Measurements from ENCODE around the gene DIS3. TPM values are rescaled to one million over a fixed set of nuclear protein-coding genes. Genes with fewer than 3 reads are reported as not detected.
"Not testable (repeated sequence)": the region's sequence is repeated elsewhere in the genome, so short reads cannot be mapped to it uniquely, and the experiment has no call there.

The DIS3 gene
- total RNA-seq, 2 donors from 2014 or later: 32.9 to 36.9 TPM

GRCh38 chr13:72728290-72728605 is 53.5 kb downstream of the DIS3 start:
- Histone ChIP-seq H3K27ac (ENCODE audit: low read depth, low read length) (no peak overlapping the region), H3K9ac (ENCODE audit: extremely low read depth, low read length, poor library complexity, severe bottlenecking) (peak overlapping the region; percentile 70), H3K4me1 (ENCODE audit: control insufficient read depth, insufficient read depth, low read length) (no peaks in the 10 kb centered on the region), H3K9me3 (ENCODE audit: control insufficient read depth, low read length) (no peaks in the 10 kb centered on the region), H3K36me3 (ENCODE audit: control insufficient read depth, insufficient read depth, low read length) (peaks cover 24% of the 10 kb centered on the region), H3K27me3 (ENCODE audit: control insufficient read depth, insufficient read depth, low read length, poor library complexity, severe bottlenecking) (no peaks in the 10 kb centered on the region), H3K4me3 (ENCODE audit: low read length) (peak overlapping the region; percentile 98)
- Mint-ChIP-seq H3K4me3 (peak overlapping the region; percentile 87), H3K4me1 (peaks cover 12% of the 10 kb centered on the region), H3K9me3 (no peaks in the 10 kb centered on the region), H3K27me3 (ENCODE audit: insufficient read depth) (no peaks in the 10 kb centered on the region), H3K36me3 (ENCODE audit: low read depth) (peaks cover 30% of the 10 kb centered on the region), H3K27ac (peak overlapping the region; percentile 90)
- DNase-seq: no peak
- WGBS, 2 experiments (ENCODE audit: insufficient coverage in 1 of 2, insufficient read length in 1 of 2): 22 to 40% methylated on average over 1 to 3 of the region's 3 CpGs
- TF ChIP-seq CTCF (conservative IDR thresholded peaks at IDR 0.05): no peak

DNA sequence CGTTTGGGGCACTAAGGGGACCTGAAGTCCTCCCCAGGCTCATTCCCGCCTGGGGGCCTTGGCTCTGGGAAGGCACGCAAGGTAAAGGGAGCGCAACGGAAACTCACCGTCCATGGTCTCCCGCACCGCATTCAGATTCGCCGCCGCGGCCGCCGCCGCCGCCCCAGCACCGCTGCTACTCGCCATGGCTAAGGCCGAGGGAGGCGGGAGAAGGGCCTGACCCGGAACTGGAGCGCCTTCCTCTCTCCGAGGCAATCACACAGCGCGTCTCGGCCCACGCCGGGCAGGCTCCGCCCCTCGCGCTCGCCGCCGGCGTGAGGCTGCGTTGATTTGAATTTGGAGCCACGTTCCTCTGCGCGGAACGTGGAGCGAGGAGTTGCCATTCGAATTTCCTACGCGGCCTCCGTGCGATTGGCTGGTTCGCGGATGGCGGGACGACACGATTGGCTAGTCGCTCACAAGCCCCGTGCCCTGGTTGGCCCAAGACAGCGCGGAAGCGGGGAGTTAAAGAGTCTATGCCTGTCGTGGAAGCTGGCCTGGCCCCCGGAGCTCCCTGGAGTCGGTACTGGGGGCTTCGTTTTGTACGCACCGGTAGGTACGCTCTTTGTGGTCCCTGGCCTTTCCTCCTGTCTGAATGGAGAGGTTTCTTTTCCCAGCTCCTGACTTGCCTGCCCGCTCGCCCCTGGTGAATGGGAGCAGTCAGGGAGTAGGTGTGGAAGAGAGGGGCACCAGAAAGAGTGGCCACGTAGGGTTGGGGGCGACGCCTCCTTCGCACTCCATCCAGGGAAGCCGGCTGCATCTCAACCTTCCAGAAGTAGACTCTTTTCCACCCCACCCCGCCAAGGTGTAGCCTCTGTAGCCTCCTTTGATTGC is 54.0 kb downstream of the DIS3 start, which contains the start of the genes BORA and MZT1:
Gene BORA (plus strand): TSS at position 507 of the 873 bp plus-strand sequence. CDS start 1,018 bp downstream, outside the sequence.
Gene MZT1 (minus strand): TSS at position 213 of the 873 bp plus-strand sequence. CDS start 27 bp downstream, at position 186.
- Mint-ChIP-seq H3K27ac (peak within 1 kb of the TSS; percentile 90), H3K4me3 (peak within 1 kb of the TSS; percentile 87), H3K4me1 (peaks cover 12% of the 10 kb centered on the region), H3K27me3 (ENCODE audit: insufficient read depth) (no peaks in the 10 kb centered on the region), H3K9me3 (no peaks in the 10 kb centered on the region), H3K36me3 (ENCODE audit: low read depth) (peaks cover 29% of the 10 kb centered on the region)
- 0 to 1% methylated on average over 31 to 71 of the region's 71 CpGs for WGBS, 2 experiments (ENCODE audit: insufficient coverage in 1 of 2, insufficient read length in 1 of 2)
- peak within 1 kb of the TSS; percentile 70 for H3K9ac ChIP-seq (ENCODE audit: extremely low read depth, low read length, poor library complexity, severe bottlenecking)
- no peaks in the 10 kb centered on the region for H3K27me3 ChIP-seq (ENCODE audit: control insufficient read depth, insufficient read depth, low read length, poor library complexity, severe bottlenecking)
- H3K4me1 ChIP-seq (ENCODE audit: control insufficient read depth, insufficient read depth, low read length): no peaks in the 10 kb centered on the region
- peak within 1 kb of the TSS; percentile 98 for H3K4me3 ChIP-seq (ENCODE audit: low read length)
- no peak for TF ChIP-seq CTCF (conservative IDR thresholded peaks at IDR 0.05)
- peaks cover 27% of the 10 kb centered on the region for H3K36me3 ChIP-seq (ENCODE audit: control insufficient read depth, insufficient read depth, low read length)
- peak; percentile 98 for DNase-seq
- peak within 1 kb of the TSS; percentile 34 for H3K27ac ChIP-seq (ENCODE audit: low read depth, low read length)
- H3K9me3 ChIP-seq (ENCODE audit: control insufficient read depth, low read length): no peaks in the 10 kb centered on the region

GRCh38 chr13:72726726-72727416 is 54.8 kb downstream of the DIS3 start:
- Mint-ChIP-seq H3K9me3 (no peaks in the 10 kb centered on the region), H3K4me3 (peak overlapping the region; percentile 87), H3K4me1 (peaks cover 12% of the 10 kb centered on the region), H3K27me3 (ENCODE audit: insufficient read depth) (no peaks in the 10 kb centered on the region), H3K27ac (peak overlapping the region; percentile 90), H3K36me3 (ENCODE audit: low read depth) (peaks cover 23% of the 10 kb centered on the region)
- no peaks in the 10 kb centered on the region for H3K27me3 ChIP-seq (ENCODE audit: control insufficient read depth, insufficient read depth, low read length, poor library complexity, severe bottlenecking)
- H3K4me1 ChIP-seq (ENCODE audit: control insufficient read depth, insufficient read depth, low read length): no peaks in the 10 kb centered on the region
- peaks cover 22% of the 10 kb centered on the region for H3K36me3 ChIP-seq (ENCODE audit: control insufficient read depth, insufficient read depth, low read length)
- H3K9ac ChIP-seq (ENCODE audit: extremely low read depth, low read length, poor library complexity, severe bottlenecking): peak overlapping the region; percentile 70
- peak overlapping the region; percentile 34 for H3K27ac ChIP-seq (ENCODE audit: low read depth, low read length)
- H3K9me3 ChIP-seq (ENCODE audit: control insufficient read depth, low read length): no peaks in the 10 kb centered on the region
- peak overlapping the region; percentile 98 for H3K4me3 ChIP-seq (ENCODE audit: low read length)
- DNase-seq: no peak
- WGBS, 2 experiments (ENCODE audit: insufficient coverage in 1 of 2, insufficient read length in 1 of 2): 3% methylated on average over 25 to 49 of the region's 49 CpGs
- no peak for TF ChIP-seq CTCF (conservative IDR thresholded peaks at IDR 0.05)

- H3K27ac ChIP-seq (ENCODE audit: low read depth, low read length); H3K9me3 ChIP-seq (ENCODE audit: control insufficient read depth, low read length); H3K27me3 ChIP-seq (ENCODE audit: control insufficient read depth, insufficient read depth, low read length, poor library complexity, severe bottlenecking); H3K4me1 ChIP-seq (ENCODE audit: control insufficient read depth, insufficient read depth, low read length); H3K27me3 Mint-ChIP-seq (ENCODE audit: insufficient read depth); H3K27ac Mint-ChIP-seq; DNase-seq; H3K9ac ChIP-seq (ENCODE audit: extremely low read depth, low read length, poor library complexity, severe bottlenecking); H3K9me3 Mint-ChIP-seq: not testable (repeated sequence)
- H3K36me3 Mint-ChIP-seq (ENCODE audit: low read depth): peaks cover 18% of the 10 kb centered on the region
- H3K4me3 ChIP-seq (ENCODE audit: low read length): peak overlapping the region; percentile 98
- 82 to 89% methylated on average over 10 to 15 of the region's 15 CpGs for WGBS, 2 experiments (ENCODE audit: insufficient coverage in 1 of 2, insufficient read length in 1 of 2)
- H3K4me3 Mint-ChIP-seq: peak overlapping the region; percentile 87
- H3K4me1 Mint-ChIP-seq: peaks cover 12% of the 10 kb centered on the region
- peaks cover 15% of the 10 kb centered on the region for H3K36me3 ChIP-seq (ENCODE audit: control insufficient read depth, insufficient read depth, low read length)
Measured at GRCh38 chr13:72726185-72726584, 55.5 kb downstream of the DIS3 start.
